ENCODE measurements around the gene RARG.
A peak's percentile ranks its signal among the peaks of the same experiment; 100 is the strongest.

RARG gene

DNA sequence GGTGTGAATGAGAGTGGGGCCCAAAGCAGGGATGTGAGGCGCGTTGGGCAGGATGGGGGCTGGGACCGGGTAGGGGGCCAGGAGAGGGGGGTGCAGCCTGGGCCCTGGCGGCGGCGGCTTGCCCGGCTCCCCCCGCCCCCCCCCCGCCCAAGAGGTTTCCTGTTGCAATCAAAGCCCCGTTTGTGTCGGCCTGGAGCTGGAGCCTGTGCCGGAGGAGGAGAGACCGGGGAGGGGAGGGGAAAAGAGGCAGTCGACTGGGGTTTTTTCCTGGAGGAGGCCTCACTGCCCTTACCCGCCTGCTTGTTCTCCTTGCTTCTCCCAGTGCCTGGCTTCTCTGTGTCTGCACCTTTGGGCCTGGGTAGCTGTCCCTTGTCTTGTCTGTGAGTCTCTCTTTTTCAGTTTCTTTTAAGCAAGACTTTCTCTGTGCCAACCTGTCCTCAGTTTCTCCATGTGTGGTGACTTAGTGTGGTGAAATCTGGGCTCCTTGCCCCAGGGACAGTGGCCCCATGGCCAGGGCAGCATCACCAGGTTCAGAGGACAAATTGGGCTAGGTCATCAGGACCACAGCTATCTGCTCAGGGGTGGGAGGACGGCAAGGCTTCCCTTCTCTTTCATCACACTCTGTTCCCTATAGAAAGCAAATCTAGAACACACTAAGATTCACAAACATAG lies 8.5 kb downstream of the RARG start:
- no peak for DNase-seq (ENCODE audit: low read depth)

DNA sequence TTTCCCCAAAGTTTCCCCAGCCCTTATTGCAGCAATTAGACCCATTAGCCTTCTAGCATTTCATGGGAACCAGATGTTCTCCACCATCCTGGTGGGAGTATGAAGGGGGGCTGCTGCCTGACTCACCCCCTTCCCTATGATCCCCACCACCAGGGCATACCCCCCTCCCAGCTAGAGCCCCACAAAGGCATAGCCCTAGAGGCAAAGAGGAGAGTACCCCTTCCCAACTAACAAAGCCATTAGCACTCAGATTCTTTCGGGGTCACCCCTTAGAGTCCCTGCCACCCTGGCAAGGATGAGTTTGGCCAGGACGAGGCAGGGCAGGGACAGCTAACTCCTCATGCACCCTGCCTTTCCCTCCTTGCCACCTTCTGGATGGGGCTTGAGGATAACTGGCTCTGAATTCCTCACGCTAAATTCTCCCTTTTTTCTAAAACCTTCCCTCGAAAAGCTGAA lies 9.2 kb downstream of the RARG start:
- no peak for DNase-seq (ENCODE audit: low read depth)

DNA sequence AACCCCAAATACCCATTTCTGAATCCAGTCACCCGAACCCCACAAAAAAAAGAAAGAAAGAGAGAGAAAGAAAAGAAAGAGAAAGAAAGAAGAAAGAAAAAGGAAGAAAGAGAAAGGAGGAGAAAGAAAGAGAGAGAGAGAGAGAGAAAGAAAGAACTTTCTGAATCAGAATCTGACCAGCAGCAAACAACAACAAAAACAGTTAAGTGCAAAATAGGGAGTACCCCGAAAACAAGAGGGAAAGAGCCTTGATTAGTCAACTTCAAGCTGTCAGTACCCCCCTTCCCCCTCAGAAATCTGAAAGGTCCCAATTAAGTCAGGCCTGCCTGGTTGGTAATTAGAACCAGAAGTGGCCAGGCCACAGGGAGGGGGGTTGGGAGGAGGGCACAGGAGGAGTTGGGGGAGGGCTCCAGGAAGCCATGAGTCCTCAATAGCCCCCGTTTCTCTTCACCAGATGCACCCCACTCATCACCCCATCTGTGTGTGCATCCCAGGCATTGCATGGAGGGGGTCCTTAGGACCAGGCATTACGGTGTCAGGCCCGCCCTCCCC lies 9.8 kb downstream of the RARG start:
- no peak for DNase-seq (ENCODE audit: low read depth)

DNA sequence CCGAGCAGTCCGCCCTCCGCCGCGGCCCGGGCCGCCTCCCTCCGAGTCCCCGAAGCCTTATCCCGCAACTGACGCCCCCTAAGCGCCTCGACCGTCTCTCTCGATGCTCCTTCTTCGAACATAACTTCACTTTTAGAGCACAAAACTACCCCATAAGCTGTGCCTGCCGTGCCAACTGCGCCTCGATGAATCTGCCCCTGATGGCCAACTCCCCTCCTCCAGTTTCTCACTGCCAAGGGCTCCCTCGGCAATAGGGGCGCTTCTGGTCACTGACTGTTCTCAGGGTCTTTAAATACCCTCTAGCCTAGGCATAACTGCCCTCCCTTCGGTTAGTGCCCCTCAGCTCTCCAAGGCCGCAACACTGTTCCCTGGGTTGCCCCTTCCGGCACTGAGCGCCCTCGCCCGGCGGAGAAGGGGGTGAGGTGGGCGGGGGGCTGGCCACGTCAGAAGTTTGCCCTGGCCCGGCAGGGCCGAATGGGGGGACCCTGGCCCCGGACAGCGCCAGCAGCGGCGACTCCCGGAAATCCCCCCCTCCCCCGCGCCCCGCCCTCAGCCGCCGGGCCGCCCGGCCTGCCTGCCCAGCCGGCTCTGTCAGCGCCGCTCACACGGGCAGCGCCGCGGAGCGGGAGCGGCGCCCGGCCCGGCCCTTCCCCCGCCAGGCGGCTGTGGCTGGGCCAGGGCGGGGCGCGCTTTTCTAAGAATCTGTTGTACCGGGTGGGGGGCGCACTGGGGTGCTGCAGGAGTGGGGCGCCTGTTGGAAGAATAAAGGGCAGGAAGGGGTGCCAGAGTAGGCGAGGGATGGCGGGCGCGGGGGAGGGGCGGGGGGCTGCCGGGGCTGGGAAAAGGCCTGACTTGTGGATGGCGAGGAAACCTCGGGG lies 10.6 kb downstream of the RARG start:
- DNase-seq (ENCODE audit: low read depth): no peak

DNA sequence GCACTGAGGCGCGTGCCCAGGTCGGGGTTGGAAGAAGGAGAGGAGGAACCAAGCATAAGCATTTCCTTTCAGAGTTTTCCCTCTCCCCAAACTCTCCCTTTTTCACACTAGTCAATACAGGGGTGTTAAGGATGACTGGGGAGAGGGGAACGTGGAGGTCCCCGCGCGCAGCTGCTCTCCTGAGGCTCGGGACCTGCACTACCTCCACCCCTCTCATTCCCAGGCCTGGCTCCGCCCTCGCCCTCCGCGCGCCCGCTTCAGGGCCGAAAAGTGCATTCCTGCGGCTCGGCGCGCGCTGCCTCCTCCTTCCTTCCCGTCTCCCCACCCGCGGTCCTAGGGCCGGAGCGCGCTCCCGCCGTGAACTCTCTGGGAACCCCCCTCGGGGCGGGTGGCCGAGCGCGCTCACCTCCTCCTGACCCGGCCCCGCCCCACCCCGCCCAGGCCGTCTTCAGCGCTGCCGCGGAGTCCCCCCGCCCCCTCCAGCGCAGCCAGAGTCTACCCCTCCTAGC lies 11.3 kb downstream of the RARG start:
- peak; percentile 91 for DNase-seq (ENCODE audit: low read depth)

DNA sequence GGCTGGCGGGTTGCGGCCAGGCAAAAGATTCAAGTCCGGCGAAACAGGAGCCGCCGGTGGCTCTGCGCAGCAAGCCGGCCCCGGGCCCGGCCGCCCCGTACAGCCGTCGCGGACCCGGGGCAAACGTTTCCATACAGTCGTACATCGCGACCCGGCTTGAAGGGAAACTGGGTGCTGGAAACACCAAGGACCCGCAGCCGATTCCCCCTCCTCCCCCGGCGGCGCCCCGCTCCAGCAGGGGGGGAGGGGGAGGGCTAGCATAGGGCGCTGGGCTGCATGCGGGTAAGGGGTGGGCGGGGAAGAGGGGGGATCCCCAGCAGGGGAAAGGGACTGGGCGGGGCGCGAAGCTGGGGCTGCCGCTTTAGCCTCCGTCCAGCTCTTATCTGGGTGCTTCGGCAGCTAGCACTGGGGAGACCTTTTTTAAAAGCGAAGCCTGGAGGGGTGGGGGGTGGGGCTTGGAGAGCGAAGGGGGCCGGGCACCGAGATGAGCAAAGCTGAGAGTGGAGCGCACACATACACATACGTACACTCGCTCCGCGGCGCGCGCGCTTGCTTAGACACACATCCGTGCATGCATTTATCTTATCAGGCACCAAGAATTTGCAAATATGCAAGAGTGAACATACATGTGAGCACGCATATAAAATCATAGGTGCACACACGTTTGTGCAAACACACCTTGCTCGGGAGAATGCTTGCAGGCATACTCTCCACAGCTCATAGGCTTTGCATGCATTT lies 11.9 kb downstream of the RARG start:
- no peak for DNase-seq (ENCODE audit: low read depth)

DNA sequence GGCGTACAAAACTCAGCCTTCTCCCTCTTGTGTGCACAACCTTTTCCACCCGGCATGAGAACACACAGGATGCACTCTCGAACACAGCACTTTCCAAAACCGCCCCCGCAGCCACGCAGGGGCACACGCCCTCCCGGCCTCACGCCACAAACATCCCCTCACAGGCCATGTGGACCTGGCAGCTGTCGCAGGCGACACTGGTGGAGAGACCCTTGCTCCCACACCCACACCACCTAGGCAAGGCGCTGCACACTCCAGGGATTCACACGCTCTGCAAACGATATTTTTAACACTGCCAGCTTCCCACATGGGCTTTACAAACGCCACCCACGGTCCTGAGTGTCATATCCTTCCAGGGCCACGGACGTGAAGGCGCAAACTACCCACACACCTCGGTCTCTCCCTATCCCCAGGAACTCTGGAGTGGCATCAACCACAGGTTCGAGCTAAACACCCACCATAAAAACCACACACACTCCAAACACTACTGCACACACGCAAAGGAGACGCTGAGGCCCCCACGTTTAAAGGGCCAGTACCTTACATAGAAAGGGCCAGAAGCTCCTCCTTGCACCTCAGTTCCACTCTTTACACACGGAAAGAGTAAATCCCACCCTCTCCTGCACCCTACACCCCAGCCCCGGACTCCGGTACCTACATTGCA lies 12.6 kb downstream of the RARG start:
- DNase-seq (ENCODE audit: low read depth): no peak

DNA sequence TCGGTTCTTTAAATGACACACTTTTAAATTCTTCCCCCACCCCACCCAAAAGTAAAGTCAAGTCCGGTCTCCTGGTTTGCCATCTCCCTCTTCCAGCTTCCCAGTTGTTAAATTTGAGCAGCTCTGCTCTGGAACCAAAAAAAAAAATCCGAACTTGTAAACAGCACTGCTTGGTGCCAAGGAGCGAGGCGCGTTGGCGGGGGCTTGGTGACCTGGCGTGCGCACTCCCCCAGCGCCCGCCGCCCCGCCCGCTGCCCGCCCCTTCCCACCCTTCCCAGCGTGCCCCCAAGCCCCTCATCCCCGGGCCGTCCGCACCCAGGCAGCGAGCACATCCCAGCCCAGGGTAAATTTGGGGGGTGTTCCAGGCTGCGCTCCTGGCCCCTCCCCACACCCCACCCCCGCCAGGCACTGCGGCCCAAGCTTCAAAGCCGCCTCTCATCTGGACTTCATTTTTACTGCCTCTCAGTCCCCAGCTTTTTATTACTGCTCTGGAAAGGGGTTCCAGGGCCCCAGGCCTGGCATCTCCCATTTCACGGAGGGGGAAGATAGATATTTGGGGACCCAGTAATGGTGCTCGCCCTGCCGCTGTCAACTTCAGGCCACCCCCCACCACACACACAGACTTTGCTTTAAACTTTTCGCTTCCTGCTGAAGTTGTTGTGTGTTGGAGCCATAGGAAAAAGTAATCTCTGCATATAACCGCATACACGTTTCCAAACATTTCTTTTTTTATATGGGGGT lies 13.3 kb downstream of the RARG start:
- DNase-seq (ENCODE audit: low read depth): no peak

DNA sequence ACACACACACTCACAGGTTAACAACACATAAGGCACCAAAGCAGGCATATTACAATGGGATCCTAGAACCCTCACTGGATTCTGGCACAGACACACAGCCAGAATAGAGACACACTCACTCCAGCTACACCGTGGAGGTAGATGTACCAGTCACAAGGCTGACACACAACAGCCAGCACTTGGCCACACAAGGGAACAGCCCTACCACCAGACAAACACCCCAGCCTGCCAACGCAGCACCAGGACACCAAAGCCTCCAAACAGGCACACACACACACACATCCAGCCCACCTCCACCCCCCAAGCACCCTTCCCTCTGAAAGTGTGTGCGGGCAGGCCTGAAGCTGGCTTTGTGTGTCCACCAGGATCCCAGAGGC lies 14.1 kb downstream of the RARG start:
- DNase-seq (ENCODE audit: low read depth): no peak

DNA sequence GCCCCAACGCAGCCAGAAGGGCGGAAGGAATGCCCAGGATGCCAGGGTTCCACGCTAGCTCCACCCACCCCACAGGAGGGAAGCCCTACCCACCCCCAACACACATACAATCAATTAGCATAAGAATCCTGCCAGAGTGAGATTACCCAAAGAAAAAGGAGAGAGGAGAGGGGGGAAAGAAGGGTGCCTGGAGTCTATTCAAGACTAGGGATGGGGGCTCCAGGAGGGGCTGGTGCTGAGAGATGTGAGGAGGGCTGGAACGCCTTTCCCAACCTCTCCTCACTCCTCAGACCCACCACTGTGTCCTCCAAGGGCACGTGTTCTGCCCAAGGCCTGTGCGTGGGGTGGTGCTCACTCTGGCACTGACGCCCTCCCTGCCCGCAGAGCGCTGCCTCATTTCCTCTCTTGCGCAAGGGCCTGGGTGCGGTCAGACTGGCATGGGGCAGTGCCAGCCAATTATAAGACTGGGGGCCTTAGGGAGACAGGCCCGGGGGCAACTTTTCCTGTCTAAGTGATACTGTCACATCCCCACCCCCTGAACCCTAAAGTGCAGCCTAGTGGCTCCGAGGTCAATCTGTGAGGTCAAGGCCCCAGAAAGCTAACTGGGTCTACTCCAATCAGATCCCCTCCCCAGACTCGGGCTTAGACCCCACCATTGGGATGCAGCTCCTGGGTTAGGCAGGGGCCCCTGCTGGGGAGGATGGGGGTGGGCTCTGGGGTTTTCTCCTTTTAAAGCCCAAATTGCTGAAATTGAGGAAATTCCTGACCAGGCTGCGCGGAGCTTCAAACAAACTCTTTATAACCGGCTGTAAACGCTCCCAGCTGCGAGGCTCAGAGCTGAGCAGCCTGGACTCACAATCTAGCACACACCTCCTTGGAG lies 14.7 kb downstream of the RARG start:
- no peak for DNase-seq (ENCODE audit: low read depth)

DNA sequence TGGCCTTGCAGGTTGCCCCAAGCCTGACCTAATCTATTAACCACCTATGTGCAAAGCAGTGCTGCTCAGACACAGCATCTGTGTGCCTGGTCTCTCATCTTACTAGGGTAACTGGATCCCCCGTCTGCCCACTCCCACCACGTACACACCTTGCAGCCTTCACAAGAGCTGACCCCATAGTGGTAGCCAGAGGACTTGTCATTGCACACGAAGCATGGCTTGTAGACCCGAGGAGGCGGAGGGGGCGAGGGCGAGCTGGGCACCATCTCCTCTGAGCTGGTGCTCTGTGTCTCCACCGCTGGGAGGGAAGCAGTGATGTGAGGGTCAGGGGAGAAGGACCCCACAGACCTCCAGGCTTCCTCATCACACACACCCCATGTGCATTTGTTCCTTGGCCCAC lies 16.5 kb downstream of the RARG start:
- DNase-seq (ENCODE audit: low read depth): no peak

DNA sequence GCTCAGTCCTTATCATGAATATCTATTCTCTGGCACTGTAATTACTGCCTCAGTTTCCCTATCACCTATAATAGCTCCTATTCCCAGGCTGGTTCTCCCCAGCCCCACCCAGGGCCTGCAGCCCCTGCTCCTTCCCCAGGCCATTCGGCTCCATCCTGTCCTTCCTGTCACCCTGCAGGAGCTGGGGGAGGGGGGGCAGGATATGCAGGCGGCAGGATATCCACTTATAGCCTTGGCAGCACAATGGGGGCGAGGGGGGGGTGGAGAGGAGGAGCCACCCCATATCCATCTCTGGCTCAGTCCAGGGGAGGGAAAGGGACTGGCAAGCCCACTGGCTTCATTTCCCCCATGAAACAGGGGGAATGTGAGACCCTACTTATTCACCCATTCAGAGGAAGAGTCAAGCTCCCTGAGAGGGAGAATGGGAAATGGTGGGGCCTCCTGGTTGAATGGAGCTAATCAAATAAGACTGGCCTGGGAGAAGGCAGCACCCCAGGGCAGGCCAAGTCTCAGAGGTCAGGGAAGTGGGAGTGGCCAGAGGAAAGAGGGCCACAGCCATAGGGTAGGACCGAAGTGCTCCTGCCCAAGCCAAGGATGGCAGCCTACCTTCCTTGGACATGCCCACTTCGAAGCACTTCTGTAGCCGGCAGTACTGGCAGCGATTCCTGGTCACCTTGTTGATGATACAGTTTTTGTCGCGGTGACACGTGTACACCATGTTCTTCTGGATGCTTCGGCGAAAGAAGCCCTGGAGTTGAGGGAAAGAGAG lies 17.1 kb downstream of the RARG start:
- DNase-seq (ENCODE audit: low read depth): no peak

DNA sequence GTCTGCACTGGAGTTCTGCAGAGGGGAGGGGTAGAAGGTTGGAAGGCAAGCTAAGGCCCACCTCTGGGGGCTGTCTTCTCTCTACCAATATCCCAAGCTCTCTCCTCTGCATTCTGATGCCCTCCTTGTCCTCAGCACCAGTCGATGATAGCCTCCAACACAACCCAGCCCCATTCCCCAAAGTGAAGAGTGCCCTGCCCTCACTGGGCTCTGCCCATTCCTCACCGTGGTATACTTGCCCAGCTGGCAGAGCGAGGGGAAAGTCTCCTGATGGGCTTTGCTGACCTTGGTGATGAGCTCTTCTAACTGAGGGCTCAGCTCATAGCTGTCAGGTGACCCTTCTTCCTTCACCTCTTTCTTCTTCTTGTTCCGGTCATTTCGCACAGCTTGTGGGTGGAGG lies 17.8 kb downstream of the RARG start:
- no peak for DNase-seq (ENCODE audit: low read depth)

DNA sequence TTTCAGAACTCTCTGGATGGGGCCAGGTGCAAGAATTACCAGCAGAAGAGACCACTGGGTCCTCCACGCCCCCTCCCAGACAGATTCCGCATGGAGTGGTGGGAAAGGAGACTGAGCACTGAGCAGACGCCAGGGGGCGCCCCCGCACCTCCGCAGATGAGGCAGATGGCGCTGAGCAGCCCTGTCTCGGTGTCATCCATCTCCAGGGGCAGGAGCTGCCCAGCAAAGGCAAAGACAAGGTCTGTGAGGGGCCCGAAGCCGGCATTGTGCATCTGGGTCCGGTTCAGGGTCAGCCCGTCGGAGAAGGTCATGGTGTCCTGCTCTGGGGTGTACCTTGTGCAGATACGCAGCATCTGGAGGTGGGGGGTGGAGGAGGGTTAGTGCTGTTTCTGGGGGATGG lies 18.7 kb downstream of the RARG start:
- no peak for DNase-seq (ENCODE audit: low read depth)

DNA sequence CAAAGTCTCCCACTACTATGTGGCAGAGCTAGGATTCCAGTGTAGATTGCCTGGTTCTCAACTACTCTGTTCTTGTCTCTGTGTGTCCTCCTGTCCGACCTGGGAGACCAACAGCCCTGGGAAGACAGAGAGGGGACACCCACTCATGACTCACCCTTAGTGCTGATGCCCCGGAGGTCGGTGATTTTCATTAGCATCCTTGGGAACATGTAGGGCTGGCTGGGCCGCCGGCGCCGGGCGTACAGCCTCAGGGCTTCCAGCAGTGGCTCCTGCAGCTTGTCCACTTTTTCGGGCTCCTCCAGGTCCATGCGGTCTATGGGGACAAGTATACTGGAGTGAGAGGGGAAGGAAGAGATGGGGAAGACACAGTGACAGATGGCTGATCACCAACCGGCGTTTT lies 19.1 kb downstream of the RARG start:
- DNase-seq (ENCODE audit: low read depth): no peak

DNA sequence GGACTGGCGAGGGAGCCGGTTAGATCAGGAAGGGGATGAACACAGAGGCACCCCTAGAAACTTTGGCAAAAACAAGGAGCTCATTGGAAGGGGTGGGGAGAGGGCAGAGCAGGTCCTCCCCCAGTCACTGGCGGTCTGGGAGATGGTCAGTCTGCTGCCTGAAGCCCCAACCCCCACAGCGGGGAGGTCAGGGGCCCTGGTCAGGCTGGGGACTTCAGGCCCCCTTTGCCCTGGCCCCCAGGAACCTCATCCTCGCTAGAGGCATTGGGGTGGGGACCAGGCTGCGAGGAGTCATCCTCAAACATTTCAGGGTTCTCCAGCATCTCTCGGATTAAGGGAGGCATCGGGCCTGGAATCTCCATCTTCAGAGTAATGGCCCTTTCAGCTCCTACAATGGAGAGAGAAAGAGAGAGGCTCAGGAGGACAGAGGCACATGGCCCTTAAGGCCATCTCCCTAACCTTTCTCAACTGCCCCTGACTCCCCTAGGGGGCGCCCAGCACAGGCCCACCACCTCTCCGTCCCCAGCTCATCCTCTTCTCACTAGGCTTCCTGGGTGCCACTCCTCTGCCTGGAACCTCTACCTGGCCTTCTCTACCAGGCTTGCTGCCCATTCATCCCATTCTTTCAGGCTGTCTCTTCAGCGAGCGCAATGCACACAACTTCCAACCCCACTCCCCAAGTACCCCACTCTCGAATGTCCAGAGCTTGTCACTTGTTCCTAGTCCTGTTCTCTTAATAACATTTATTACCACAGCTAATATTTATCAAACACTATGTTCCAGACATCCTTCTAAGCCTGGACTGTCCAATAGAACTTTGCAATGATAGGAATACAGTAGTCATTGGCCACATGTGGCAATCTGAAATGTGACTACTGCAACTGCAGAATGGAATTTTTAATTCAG lies 20.3 kb downstream of the RARG start:
- DNase-seq (ENCODE audit: low read depth): no peak

DNA sequence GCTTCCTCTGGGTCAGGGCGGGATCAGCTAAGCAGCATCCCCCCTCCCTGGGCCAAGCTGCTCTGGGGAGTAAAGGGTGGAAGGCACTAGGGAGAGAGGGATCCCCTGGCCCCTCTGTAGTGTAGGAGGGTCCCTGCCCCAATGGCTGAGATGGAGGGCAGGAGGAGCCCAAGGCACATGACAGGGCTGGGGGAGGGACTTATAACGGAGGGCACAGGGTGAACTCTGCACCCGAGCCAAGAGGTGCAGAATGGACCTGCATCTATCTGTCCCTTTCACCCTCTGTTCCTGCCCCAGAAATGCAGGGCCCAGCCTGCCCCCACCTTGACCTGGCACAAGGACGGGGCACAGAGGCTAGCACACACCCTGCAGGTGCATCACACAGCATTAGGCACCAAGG lies 21.2 kb downstream of the RARG start:
- no peak for DNase-seq (ENCODE audit: low read depth)

DNA sequence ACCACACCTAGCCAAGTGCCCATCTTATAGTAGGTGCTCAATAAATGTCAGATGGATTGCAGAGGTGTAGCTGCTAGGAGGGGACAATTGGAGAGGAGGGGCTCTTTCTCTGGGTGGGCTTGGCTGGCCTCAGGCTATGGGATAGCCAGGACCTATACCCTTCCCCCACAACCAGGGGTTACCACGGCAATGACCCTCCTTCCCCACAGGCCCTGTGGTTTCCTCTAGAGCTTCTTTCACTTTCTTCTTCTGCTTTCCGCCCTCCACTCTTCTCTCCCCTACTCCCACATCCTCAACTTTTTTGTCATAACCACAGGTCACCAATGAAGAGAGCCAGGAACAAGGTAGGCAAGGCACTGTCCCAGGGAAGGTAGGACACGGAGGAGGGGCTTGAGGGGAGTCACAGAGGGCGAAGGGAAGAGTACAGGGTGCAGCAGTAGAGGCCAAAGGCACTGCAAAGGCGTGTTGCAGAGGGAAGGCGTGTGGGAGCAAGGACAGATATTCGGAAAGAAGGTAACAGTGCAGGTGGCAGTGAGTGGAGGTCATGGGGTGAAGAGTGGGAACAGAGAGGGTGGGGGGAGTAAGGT lies 23.0 kb downstream of the RARG start:
- DNase-seq (ENCODE audit: low read depth): no peak

Data from GM04504 (cell line).